Ammon's horn (tissue), 1 donor: ENCODE measurements around the gene KLKB1.

Experiments used
- DNase-seq: peaks from one replicate; pipeline ENCODE4 v3.0.0-alpha.2; 2016; ENCODE audit warnings: low spot score

The KLKB1 gene

GRCh38 chr4:186307916-186308315, 80.6 kb downstream of the KLKB1 start:
- no peak for DNase-seq
